Chondrocyte (in vitro differentiated cells): ENCODE measurements around the gene THRB. TPM values are rescaled to one million over a fixed set of nuclear protein-coding genes. Genes with fewer than 3 reads are reported as not detected.

ENCODE experiments used
- DNase-seq: peaks from one replicate; pipeline ENCODE4 v3.0.0; 2021; ENCODE audit warnings: mixed read lengths, low spot score
- H3K27ac Mint-ChIP-seq: one replicate; pipeline ENCODE4 v1.8.0; 2021; ENCODE audit warnings: mild to moderate bottlenecking, moderate library complexity, mixed read lengths; ENCODE audit not compliant: unreplicated experiment
- H3K27me3 Mint-ChIP-seq: 2 replicates; pipeline ENCODE4 v1.8.0; 2021; ENCODE audit warnings: low read depth, mixed read lengths
- H3K36me3 Mint-ChIP-seq: 2 replicates; pipeline ENCODE4 v1.8.0; 2021; ENCODE audit warnings: low read depth, mixed read lengths
- H3K4me1 Mint-ChIP-seq: 2 replicates; pipeline ENCODE4 v1.8.0; 2021; ENCODE audit warnings: low read depth, mild to moderate bottlenecking, mixed read lengths
- H3K4me3 Mint-ChIP-seq: one replicate; pipeline ENCODE4 v1.8.0; 2021; ENCODE audit warnings: mild to moderate bottlenecking, moderate library complexity, mixed read lengths; ENCODE audit not compliant: unreplicated experiment
- H3K9me3 Mint-ChIP-seq: 2 replicates; pipeline ENCODE4 v1.8.0; 2021; ENCODE audit warnings: low read depth, mixed read lengths
- CTCF ChIP-seq: fragments of 200-600 bp; sonication (generic); IDR thresholded peaks from 2 replicates; pipeline ENCODE4 v1.5.0; 2021; ENCODE audit warnings: antibody characterized with exemption, mild to moderate bottlenecking, moderate library complexity
- total RNA-seq: library from RNA; stranded (reverse); gene quantifications from 3 replicates; pipeline ENCODE4 v1.2.1, GENCODE V29; 2021

Gene THRB
- total RNA-seq, 1 donor from 2014 or later, result 3.8 TPM

GRCh38 chr3:24332092-24332491 lies 162.6 kb downstream of the THRB start:
- Mint-ChIP-seq H3K4me1 (peaks cover 3% of the 10 kb centered on the region), H3K36me3 (peaks cover 4% of the 10 kb centered on the region)

GRCh38 chr3:24323272-24323671 lies 171.4 kb downstream of the THRB start:
- Mint-ChIP-seq H3K27ac (no peak overlapping the region), H3K36me3 (peaks cover under 1% of the 10 kb centered on the region), H3K27me3 (no peaks in the 10 kb centered on the region), H3K9me3 (peaks cover 12% of the 10 kb centered on the region), H3K4me1 (no peaks in the 10 kb centered on the region), H3K4me3 (no peak overlapping the region)
- DNase-seq, result no peak
- TF ChIP-seq CTCF, result no peak

More at GRCh38 chr3:24332092-24332491, 162.6 kb downstream of the THRB start:
- no peak for DNase-seq
- TF ChIP-seq CTCF, result no peak
- Mint-ChIP-seq H3K27ac (no peak overlapping the region), H3K27me3 (no peaks in the 10 kb centered on the region), H3K9me3 (no peaks in the 10 kb centered on the region), H3K4me3 (no peak overlapping the region)

GRCh38 chr3:24320601-24321000 lies 174.0 kb downstream of the THRB start:
- no peaks in the 10 kb centered on the region for H3K4me1 Mint-ChIP-seq
- H3K27ac Mint-ChIP-seq, result no peak overlapping the region
- DNase-seq, result no peak
- no peak for TF ChIP-seq CTCF
- peaks cover 18% of the 10 kb centered on the region for H3K9me3 Mint-ChIP-seq
- H3K27me3 Mint-ChIP-seq, result no peaks in the 10 kb centered on the region
- no peaks in the 10 kb centered on the region for H3K36me3 Mint-ChIP-seq
- no peak overlapping the region for H3K4me3 Mint-ChIP-seq

GRCh38 chr3:24318677-24319287 lies 175.9 kb downstream of the THRB start:
- Mint-ChIP-seq H3K27ac (no peak overlapping the region), H3K4me3 (no peak overlapping the region), H3K9me3 (peaks cover 18% of the 10 kb centered on the region), H3K27me3 (no peaks in the 10 kb centered on the region), H3K4me1 (no peaks in the 10 kb centered on the region), H3K36me3 (no peaks in the 10 kb centered on the region)
- DNase-seq, result no peak
- TF ChIP-seq CTCF, result no peak

GRCh38 chr3:24316887-24317383 lies 177.7 kb downstream of the THRB start:
- DNase-seq, result no peak
- H3K36me3 Mint-ChIP-seq, result no peaks in the 10 kb centered on the region
- H3K9me3 Mint-ChIP-seq, result peaks cover 18% of the 10 kb centered on the region
- no peak overlapping the region for H3K27ac Mint-ChIP-seq
- TF ChIP-seq CTCF, result no peak
- H3K4me3 Mint-ChIP-seq, result no peak overlapping the region
- H3K4me1 Mint-ChIP-seq, result no peaks in the 10 kb centered on the region
- H3K27me3 Mint-ChIP-seq, result no peaks in the 10 kb centered on the region
